H1 (cell line): ENCODE results near the gene EHD4. TPM values are rescaled to one million over a fixed set of nuclear protein-coding genes. Genes with fewer than 3 reads are reported as not detected.

Experiments
- CTCF ChIA-PET: fragments of 300-600 bp; sonication (Branson Sonifier 250); formaldehyde crosslinking; loops from one replicate; lab custom pipeline; 2021; ENCODE audit not compliant: partially characterized antibody; lab: Charles Lee
- POLR2A ChIA-PET: fragments of 300-600 bp; sonication (Branson Sonifier 250); formaldehyde crosslinking; loops from one replicate; lab custom pipeline; 2021; ENCODE audit warnings: inconsistent platforms; ENCODE audit not compliant: partially characterized antibody; lab: Charles Lee
- DNase-seq, 2 experiments: peaks; one replicate each; pipeline versions ENCODE4 v3.0.0 to v3.0.0-alpha.2; 2010 to 2022; ENCODE audit warnings: low spot score in 2 of 2, low read depth in 1 of 2, mixed read lengths in 1 of 2
- FAIRE-seq: peaks from 2 replicates; lab custom pipeline; 2011; peaks lifted over from hg19 to GRCh38; lab: Jason Lieb, UNC
- H2AFZ ChIP-seq: 2 replicates; pipeline ENCODE4 v1.8.1; 2012; ENCODE audit warnings: low read length, inconsistent platforms
- H2AK5ac ChIP-seq: 2 replicates; pipeline ENCODE4 v1.6.1; 2013; ENCODE audit warnings: low read depth, low read length
- H2BK120ac ChIP-seq: replicated peaks from 2 replicates; pipeline ENCODE3; 2013; ENCODE audit warnings: low read depth, low read length, inconsistent platforms
- H2BK12ac ChIP-seq: 2 replicates; pipeline ENCODE4 v1.6.1; 2013; ENCODE audit warnings: low read depth, low read length
- H2BK15ac ChIP-seq: 2 replicates; pipeline ENCODE4 v1.6.1; 2013; ENCODE audit warnings: low read length
- H2BK20ac ChIP-seq: 2 replicates; pipeline ENCODE4 v1.6.1; 2013; ENCODE audit warnings: low read length
- H2BK5ac ChIP-seq: 2 replicates; pipeline ENCODE4 v1.6.1; 2013; ENCODE audit warnings: low read depth, low read length
- H3K14ac ChIP-seq: 2 replicates; pipeline ENCODE4 v1.6.1; 2013; ENCODE audit warnings: inconsistent platforms; ENCODE audit not compliant: insufficient read length
- H3K18ac ChIP-seq: 2 replicates; pipeline ENCODE4 v1.6.1; 2013; ENCODE audit warnings: low read length; ENCODE audit errors: extremely low read depth
- H3K23ac ChIP-seq: 2 replicates; pipeline ENCODE4 v1.6.1; 2013; ENCODE audit warnings: inconsistent platforms; ENCODE audit not compliant: insufficient read length
- H3K23me2 ChIP-seq: 2 replicates; pipeline ENCODE4 v1.6.1; 2013; ENCODE audit warnings: low read depth, low read length
- H3K27ac ChIP-seq: 2 replicates; pipeline ENCODE4 v1.6.1; 2011; ENCODE audit warnings: low read depth, low read length, inconsistent platforms
- H3K27me3 ChIP-seq, 4 experiments: replicated peaks in 1 of 4; 1 replicate in 1 of 4; 2 replicates in 3 of 4; pipeline versions ENCODE4 v1.6.1 to v1.8.1; 2011 to 2013; ENCODE audit warnings: low read length in 3 of 4, mild to moderate bottlenecking in 3 of 4, inconsistent platforms in 2 of 4, mixed read lengths in 2 of 4, moderate library complexity in 1 of 4; ENCODE audit not compliant: control insufficient read depth in 3 of 4, insufficient read depth in 3 of 4; ENCODE audit errors: extremely low read depth in 1 of 4
- H3K36me3 ChIP-seq, 4 experiments: 2 replicates each; pipeline versions ENCODE4 v1.6.1 to v1.8.1; 2011 to 2013; ENCODE audit warnings: mild to moderate bottlenecking in 4 of 4, low read length in 3 of 4, moderate library complexity in 2 of 4, control low read depth in 1 of 4, inconsistent platforms in 1 of 4; ENCODE audit not compliant: insufficient read depth in 4 of 4, control insufficient read depth in 2 of 4
- H3K4ac ChIP-seq: replicated peaks from 2 replicates; pipeline ENCODE3; 2013; ENCODE audit warnings: low read length, low read depth, mixed read lengths, inconsistent platforms; ENCODE audit not compliant: insufficient read length
- H3K4me1 ChIP-seq, 4 experiments: replicated peaks in 1 of 4; 1 replicate in 1 of 4; 2 replicates in 3 of 4; pipeline versions ENCODE4 v1.6.1 to v1.8.1; 2011 to 2013; ENCODE audit warnings: low read length in 3 of 4, inconsistent platforms in 2 of 4, mixed read lengths in 1 of 4; ENCODE audit not compliant: insufficient read depth in 4 of 4, control insufficient read depth in 3 of 4
- H3K4me2 ChIP-seq, 2 experiments: 2 replicates each; pipeline versions ENCODE4 v1.6.1 to v1.8.1; 2011 to 2013; ENCODE audit warnings: low read depth in 2 of 2, low read length in 2 of 2, control low read depth in 1 of 2, inconsistent platforms in 1 of 2, mild to moderate bottlenecking in 1 of 2; ENCODE audit not compliant: insufficient read depth in 1 of 2
- H3K4me3 ChIP-seq, 4 experiments: fragments of 200-600, 300-600 bp in 1 of 4; sonication (generic), shearing (Covaris generic), sonication (Bioruptor Twin) in 1 of 4; 2 replicates each; pipeline versions ENCODE4 v1.5.1 to v1.8.1; 2011 to 2016; ENCODE audit warnings: low read length in 4 of 4, low read depth in 3 of 4, control low read depth in 2 of 4, inconsistent platforms in 2 of 4, mild to moderate bottlenecking in 2 of 4, mixed read lengths in 1 of 4, moderate library complexity in 1 of 4; ENCODE audit not compliant: insufficient read depth in 2 of 4; ENCODE audit errors: extremely low read depth in 1 of 4
- H3K56ac ChIP-seq: replicated peaks from 2 replicates; pipeline ENCODE3; 2013; ENCODE audit warnings: low read depth, mild to moderate bottlenecking, mixed read lengths, low read length, inconsistent platforms; ENCODE audit not compliant: insufficient read length
- H3K79me1 ChIP-seq: 2 replicates; pipeline ENCODE4 v1.6.1; 2013; ENCODE audit warnings: low read depth, low read length, control low read depth
- H3K79me2 ChIP-seq, 2 experiments: 2 replicates each; pipeline versions ENCODE4 v1.6.1 to v1.8.1; 2012 to 2013; ENCODE audit warnings: low read length in 2 of 2, mild to moderate bottlenecking in 2 of 2, inconsistent platforms in 1 of 2; ENCODE audit not compliant: insufficient read depth in 2 of 2, control insufficient read depth in 1 of 2
- H3K9ac ChIP-seq, 4 experiments: replicated peaks in 1 of 4; 1 replicate in 1 of 4; 2 replicates in 3 of 4; pipeline versions ENCODE4 v1.6.1 to v1.8.1; 2011 to 2013; ENCODE audit warnings: low read depth in 3 of 4, low read length in 3 of 4, control low read depth in 2 of 4, mild to moderate bottlenecking in 2 of 4, moderate library complexity in 2 of 4, inconsistent platforms in 1 of 4; ENCODE audit errors: extremely low read depth in 1 of 4
- H3K9me3 ChIP-seq, 2 experiments: 2 replicates each; pipeline versions ENCODE4 v1.6.1 to v1.8.1; 2012 to 2013; ENCODE audit warnings: mild to moderate bottlenecking in 2 of 2, moderate library complexity in 2 of 2, control low read depth in 1 of 2, inconsistent platforms in 1 of 2, low read depth in 1 of 2, low read length in 1 of 2, mixed read lengths in 1 of 2; ENCODE audit not compliant: insufficient read depth in 2 of 2
- H4K20me1 ChIP-seq, 2 experiments: replicated peaks in 1 of 2; 2 replicates each; pipeline versions ENCODE3 to v1.8.1; 2011 to 2013; ENCODE audit warnings: inconsistent platforms in 2 of 2, low read length in 2 of 2, mild to moderate bottlenecking in 1 of 2; ENCODE audit not compliant: insufficient read depth in 2 of 2, control insufficient read depth in 1 of 2
- H4K5ac ChIP-seq: 2 replicates; pipeline ENCODE4 v1.6.1; 2013; ENCODE audit warnings: low read length, low read depth, mixed read lengths, inconsistent platforms; ENCODE audit not compliant: insufficient read length
- H4K8ac ChIP-seq: 2 replicates; pipeline ENCODE4 v1.8.0; 2013; ENCODE audit warnings: mild to moderate bottlenecking, moderate library complexity, low read length, inconsistent platforms; ENCODE audit not compliant: insufficient read depth; ENCODE audit errors: extremely low read depth
- H4K91ac ChIP-seq: replicated peaks from 2 replicates; pipeline ENCODE3; 2013; ENCODE audit warnings: low read length, mixed read lengths, inconsistent platforms; ENCODE audit not compliant: insufficient read length
- E2F6 ChIP-seq: IDR thresholded peaks from 2 replicates; pipeline ENCODE4 v1.6.1; 2012; ENCODE audit warnings: inconsistent platforms
- HDAC6 ChIP-seq: IDR thresholded peaks from one replicate; pipeline ENCODE4 v1.7.1; 2012; ENCODE audit warnings: low read depth, mild to moderate bottlenecking, inconsistent platforms, low read length, moderate library complexity
- JUND ChIP-seq: IDR thresholded peaks from 2 replicates; pipeline ENCODE4 v1.6.1; 2011; ENCODE audit warnings: mild to moderate bottlenecking, improper control_type of control experiment, low read length
- MAX ChIP-seq: IDR thresholded peaks from 2 replicates; pipeline ENCODE4 v1.6.1; 2012; ENCODE audit warnings: inconsistent platforms
- NANOG ChIP-seq: IDR thresholded peaks from 2 replicates; pipeline ENCODE4 v1.6.1; 2011; ENCODE audit warnings: low read length, low read depth, mild to moderate bottlenecking, inconsistent platforms; ENCODE audit not compliant: insufficient read depth, poor library complexity, severe bottlenecking
- POLR2A ChIP-seq, 2 experiments: IDR thresholded peaks; 1 replicate in 1 of 2; 2 replicates in 1 of 2; pipeline ENCODE4 v1.6.1; 2011; ENCODE audit warnings: low read depth in 2 of 2, low read length in 2 of 2, mild to moderate bottlenecking in 2 of 2; ENCODE audit errors: control extremely low read depth in 1 of 2
- POU5F1 ChIP-seq: IDR thresholded peaks from 2 replicates; pipeline ENCODE4 v1.6.1; 2011; ENCODE audit warnings: low read depth, mild to moderate bottlenecking, low read length, moderate library complexity
- RFX5 ChIP-seq: IDR thresholded peaks from 2 replicates; pipeline ENCODE4 v1.6.1; 2011; ENCODE audit warnings: low read depth, low read length, improper control_type of control experiment, borderline replicate concordance
- RNF2 ChIP-seq: fragments of 200-900, 300-1000 bp; sonication (generic); IDR thresholded peaks from 2 replicates; pipeline ENCODE4 v1.7.1; 2016; ENCODE audit warnings: borderline replicate concordance, low read depth, mild to moderate bottlenecking, antibody characterized with exemption, low read length; ENCODE audit not compliant: poor library complexity, severe bottlenecking; ENCODE audit errors: missing control alignments
- SP4 ChIP-seq: IDR thresholded peaks from 2 replicates; pipeline ENCODE4 v1.6.1; 2012; ENCODE audit warnings: low read length, inconsistent platforms
- TAF1 ChIP-seq: IDR thresholded peaks from 2 replicates; pipeline ENCODE4 v1.6.1; 2011; ENCODE audit warnings: mild to moderate bottlenecking, low read depth, low read length
- TEAD4 ChIP-seq: IDR thresholded peaks from 2 replicates; pipeline ENCODE4 v1.6.1; 2012; ENCODE audit warnings: low read depth, low read length, inconsistent platforms, mixed read lengths
- ZNF274 ChIP-seq: IDR thresholded peaks from 2 replicates; pipeline ENCODE4 v1.7.0; 2012; ENCODE audit warnings: low read length, borderline replicate concordance; ENCODE audit errors: extremely low read depth
- WGBS, 2 experiments: shearing (Covaris generic) in 1 of 2; methylation state at CpG; one replicate each; pipeline versions ENCODE4 v1.1.6 to v1.1.7; 2013 to 2015; ENCODE audit warnings: low lambda C conversion rate in 2 of 2, mixed read lengths in 2 of 2, inconsistent platforms in 1 of 2, low coverage in 1 of 2, missing lambda C conversion rate in 1 of 2; ENCODE audit not compliant: insufficient replicate concordance in 2 of 2, insufficient coverage in 1 of 2, insufficient read length in 1 of 2; ENCODE audit errors: extremely low coverage in 1 of 2, missing lambda C conversion rate in 1 of 2; 5-methylcytosine and 5-hydroxymethylcytosine counted together
- polyA plus RNA-seq, 7 experiments: library from polyadenylated mRNA; depleted of rRNA in 3 of 7; stranded (reverse) in 5 of 7; unstranded in 2 of 7; fragments of >200 nt in 5 of 7; fragments of 200-250 nt in 2 of 7; gene quantifications; 1 replicate in 5 of 7; 2 replicates in 1 of 7; 4 replicates in 1 of 7; pipeline versions ENCODE4 v1.2.1 to v1.2.3, GENCODE V29; 2011 to 2013; ENCODE audit warnings: missing spikeins in 2 of 7, mixed read lengths in 2 of 7
- total RNA-seq: library from RNA; stranded (reverse); fragmentation: NEBNext Ultra II Directional; extraction: Animal tissue kit (Norgen Biotek cat#: 25700); gene quantifications from 2 replicates; pipeline ENCODE4 v1.2.1, GENCODE V29; 2021

EHD4 gene
- total and polyA plus RNA-seq, 2 of the 8 experiments (the other 6 are each of a cell fraction or from before 2014, with no cell fraction given): 17.5 to 24.5 TPM

GRCh38 chr15:41940441-41940857 is 31.9 kb downstream of the EHD4 start:
- ChIA-PET POLR2A (interaction anchor here (1.1 kb wide), 1 partner anchor 10 kb away, joined by 3 read pairs; no protein-coding TSS in a partner anchor), CTCF (interaction anchor here (0.6 to 3.2 kb wide), 6 partner anchors 11 to 72 kb away, joined by 3 to 7 read pairs (median 4); no protein-coding TSS in a partner anchor)
- Histone ChIP-seq H4K20me1 (peaks cover 1 to 8% of the 10 kb centered on the region in 2 experiments), H3K4me2 (no peak overlapping the region), H3K9me3 (no peaks in the 10 kb centered on the region), H3K79me1 (peaks cover 2% of the 10 kb centered on the region), H2BK12ac (no peak overlapping the region), H3K23me2 (no peaks in the 10 kb centered on the region), H3K18ac (no peak overlapping the region), H2AK5ac (no peak overlapping the region), H3K79me2 (no peaks in the 10 kb centered on the region; a peak in 1 of 4 replicates), H2BK120ac (no peak overlapping the region), H3K27me3 (no peaks in the 10 kb centered on the region), H2BK5ac (no peak overlapping the region), H2AFZ (no peak overlapping the region), H3K23ac (no peak overlapping the region), H4K5ac (no peak overlapping the region), H3K4ac (no peak overlapping the region), H4K8ac (no peak overlapping the region), H3K4me1 (peaks cover 0 to 4% (median 3%) of the 10 kb centered on the region in 4 experiments; a peak in 2 of 7 replicates), H2BK20ac (no peak overlapping the region), H2BK15ac (no peak overlapping the region), H3K27ac (no peak overlapping the region), H3K9ac (no peak overlapping the region), H3K4me3 (no peak overlapping the region), H3K14ac (no peak overlapping the region), H3K36me3 (peaks cover 2 to 10% (median 6%) of the 10 kb centered on the region in 4 experiments; a peak in 6 of 8 replicates), H4K91ac (no peak overlapping the region), H3K56ac (no peak overlapping the region)
- no peak for DNase-seq
- 91% methylated on average over 13 of the region's 13 CpGs; no CpG with 5 or more reads in 1 of the 2 experiments for WGBS, 2 experiments
- no peak for FAIRE-seq
- TF ChIP-seq ZNF274 (no peak), SP4 (no peak), MAX (no peak), TAF1 (no peak), HDAC6 (no peak), TEAD4 (no peak), RNF2 (no peak), POU5F1 (no peak), JUND (no peak), NANOG (no peak), RFX5 (no peak), POLR2A (IDR thresholded peaks at IDR 0.05; ENCODE audit: control extremely low read depth in 1 of 2, low read depth in 2 of 2, low read length in 2 of 2) (no peak), E2F6 (no peak)
